ENCODE measurements around the gene UTS2.

Gene UTS2

DNA sequence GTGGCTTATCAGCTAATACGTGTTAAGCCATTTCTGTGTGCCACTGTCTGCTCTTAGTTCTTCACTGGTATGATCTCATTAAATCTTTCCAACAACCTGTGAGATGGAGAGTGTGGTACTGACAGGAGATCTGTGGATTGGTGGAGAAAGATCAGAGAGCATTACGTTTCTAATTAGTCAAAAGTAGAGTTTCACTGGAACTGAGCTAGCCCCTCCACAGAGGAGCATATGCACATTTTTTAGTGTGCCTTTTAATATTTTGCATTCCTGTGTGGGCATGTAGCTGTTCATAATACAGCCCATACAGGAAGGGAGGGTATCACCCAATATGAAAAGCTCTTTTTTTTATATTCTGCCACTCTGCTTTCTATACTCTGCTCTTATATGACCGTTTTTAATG is 31.6 kb downstream of the UTS2 start:
- DNase-seq (ENCODE audit: low read depth) = no peak
- TF ChIP-seq, protein P1, sequence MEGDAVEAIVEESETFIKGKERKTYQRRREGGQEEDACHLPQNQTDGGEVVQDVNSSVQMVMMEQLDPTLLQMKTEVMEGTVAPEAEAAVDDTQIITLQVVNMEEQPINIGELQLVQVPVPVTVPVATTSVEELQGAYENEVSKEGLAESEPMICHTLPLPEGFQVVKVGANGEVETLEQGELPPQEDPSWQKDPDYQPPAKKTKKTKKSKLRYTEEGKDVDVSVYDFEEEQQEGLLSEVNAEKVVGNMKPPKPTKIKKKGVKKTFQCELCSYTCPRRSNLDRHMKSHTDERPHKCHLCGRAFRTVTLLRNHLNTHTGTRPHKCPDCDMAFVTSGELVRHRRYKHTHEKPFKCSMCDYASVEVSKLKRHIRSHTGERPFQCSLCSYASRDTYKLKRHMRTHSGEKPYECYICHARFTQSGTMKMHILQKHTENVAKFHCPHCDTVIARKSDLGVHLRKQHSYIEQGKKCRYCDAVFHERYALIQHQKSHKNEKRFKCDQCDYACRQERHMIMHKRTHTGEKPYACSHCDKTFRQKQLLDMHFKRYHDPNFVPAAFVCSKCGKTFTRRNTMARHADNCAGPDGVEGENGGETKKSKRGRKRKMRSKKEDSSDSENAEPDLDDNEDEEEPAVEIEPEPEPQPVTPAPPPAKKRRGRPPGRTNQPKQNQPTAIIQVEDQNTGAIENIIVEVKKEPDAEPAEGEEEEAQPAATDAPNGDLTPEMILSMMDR (conservative IDR thresholded peaks at IDR 0.05; ENCODE audit: low read depth, low read length) = no peak
- H3K4me3 ChIP-seq (ENCODE audit: low read depth, low read length) = no peak overlapping the region

DNA sequence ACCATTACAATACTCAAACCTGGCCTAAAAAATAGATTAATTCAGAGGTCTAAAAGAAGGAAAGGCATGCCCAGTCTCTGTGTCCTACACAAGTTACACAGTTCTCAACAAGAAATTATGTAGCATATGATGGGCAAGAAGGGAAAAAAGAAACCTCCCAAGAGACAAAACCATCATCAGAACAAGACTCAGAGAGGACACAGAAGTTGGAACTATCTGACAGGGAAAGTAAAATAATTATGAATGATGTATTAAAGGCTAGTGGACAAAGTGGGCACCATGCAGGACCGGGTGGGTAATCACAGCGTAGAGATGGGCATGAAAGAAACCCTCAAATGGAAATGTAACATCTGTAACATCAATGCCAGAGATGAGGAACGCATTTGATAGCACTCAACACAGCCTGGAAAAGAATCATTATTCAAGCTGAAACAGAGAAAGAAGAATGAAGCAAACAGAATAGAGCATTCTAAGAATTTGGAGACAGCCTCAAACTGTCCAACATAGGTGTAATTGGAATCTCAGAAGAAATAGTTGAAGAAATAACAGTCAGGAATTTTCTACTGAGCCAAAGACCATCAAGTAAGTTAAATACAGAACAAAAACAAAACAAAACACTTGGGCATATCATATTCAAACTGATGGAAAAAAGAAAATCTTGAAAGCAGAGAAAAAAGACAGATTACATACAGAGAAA is 39.0 kb downstream of the UTS2 start:
- H3K4me3 ChIP-seq (ENCODE audit: low read depth, low read length) = no peak overlapping the region
- TF ChIP-seq, protein P1 (conservative IDR thresholded peaks at IDR 0.05; ENCODE audit: low read depth, low read length) = no peak
- no peak for DNase-seq (ENCODE audit: low read depth)

DNA sequence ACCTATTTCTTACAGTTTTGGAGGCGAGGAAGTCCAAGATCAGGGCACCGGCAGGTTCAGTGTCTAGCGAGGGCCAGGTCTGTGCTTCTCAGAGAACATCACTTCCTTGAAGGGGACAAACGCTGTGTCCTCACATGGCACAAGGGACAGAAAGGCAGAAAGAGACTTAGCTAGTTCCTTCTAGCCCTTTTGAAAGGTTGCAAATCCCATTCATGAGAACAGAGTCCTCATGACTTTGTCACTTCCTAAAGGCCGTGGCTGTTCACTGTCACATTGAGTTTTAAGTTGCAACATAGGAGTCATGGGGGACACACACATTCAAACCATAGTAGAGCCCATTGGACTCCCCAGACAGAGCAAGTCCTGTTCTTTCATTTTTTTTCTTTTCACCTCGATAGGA is 41.4 kb downstream of the UTS2 start:
- TF ChIP-seq, protein P1 (conservative IDR thresholded peaks at IDR 0.05; ENCODE audit: low read depth, low read length) = no peak
- H3K4me3 ChIP-seq (ENCODE audit: low read depth, low read length) = no peak overlapping the region
- DNase-seq (ENCODE audit: low read depth) = no peak

DNA sequence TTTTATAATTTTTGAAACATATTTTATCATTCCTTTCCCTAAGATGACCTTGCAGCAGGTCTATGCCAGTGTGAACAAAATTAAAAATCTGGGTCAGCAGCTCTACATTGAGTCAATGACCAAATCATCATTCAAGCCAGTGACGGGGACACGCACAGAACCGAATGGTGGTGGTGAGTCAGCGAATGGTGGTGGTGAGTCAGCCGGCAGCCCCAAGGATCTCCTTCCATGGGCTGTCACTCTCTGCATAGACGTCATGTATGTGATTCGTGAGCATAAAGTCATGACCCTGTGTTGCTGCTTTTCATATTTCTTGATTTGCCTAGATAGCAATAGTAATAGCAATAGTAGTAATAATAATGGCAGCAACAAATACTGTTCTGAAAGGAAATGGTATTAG is 42.5 kb downstream of the UTS2 start:
- TF ChIP-seq, protein P1 (conservative IDR thresholded peaks at IDR 0.05; ENCODE audit: low read depth, low read length) = no peak

DNA sequence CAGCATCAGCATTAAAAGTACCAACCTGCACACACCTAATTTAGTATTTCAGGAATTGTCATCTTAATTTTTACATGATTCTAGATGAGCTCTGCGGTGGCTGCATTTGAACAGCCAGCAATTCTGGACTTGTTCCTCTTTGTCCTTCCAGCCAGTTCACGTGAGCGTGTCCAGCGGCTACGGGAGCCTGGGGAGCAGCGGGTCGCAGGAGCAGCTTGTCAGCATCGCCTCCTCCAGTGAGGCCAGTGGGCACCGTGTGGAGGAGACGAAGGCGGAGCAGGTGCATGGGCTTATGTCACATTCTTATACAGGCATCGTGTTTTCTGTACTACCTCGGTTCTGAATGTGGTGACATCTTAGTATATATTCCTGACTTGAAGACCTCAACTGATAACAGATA is 43.1 kb downstream of the UTS2 start:
- TF ChIP-seq, protein P1 (conservative IDR thresholded peaks at IDR 0.05; ENCODE audit: low read depth, low read length) = no peak

More for the DNA sequence above, 42.5 kb downstream of the UTS2 start:
- peak; percentile 91 for DNase-seq (ENCODE audit: low read depth)
- H3K4me3 ChIP-seq (ENCODE audit: low read depth, low read length) = no peak overlapping the region

DNA sequence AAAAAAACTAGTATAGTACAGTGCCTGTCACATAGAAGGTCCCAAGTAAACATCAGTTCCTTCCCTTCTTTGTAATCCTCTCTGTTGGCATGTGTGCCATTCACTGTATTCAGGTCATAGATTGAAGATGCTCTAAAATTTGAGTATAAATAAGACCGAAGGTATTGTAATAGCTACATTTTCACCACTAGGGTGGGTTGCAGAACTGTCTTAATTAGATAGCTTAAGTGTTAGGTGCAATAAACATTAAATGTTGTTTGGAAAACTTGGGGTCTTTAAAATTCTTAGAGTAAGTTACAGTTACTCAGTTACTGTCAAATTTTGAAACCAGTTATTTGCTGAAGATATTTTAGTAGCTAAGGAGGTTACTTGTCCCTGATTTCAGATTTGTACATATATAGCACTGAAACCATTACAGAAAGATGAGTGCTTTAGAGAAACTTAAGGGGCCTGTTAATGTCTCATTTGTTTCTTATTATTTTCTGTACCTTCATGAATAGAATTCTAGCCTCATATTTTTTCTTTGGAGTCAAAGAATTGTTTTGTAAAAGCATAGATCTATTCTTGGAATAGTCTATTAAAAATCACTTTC is 44.5 kb downstream of the UTS2 start:
- H3K4me3 ChIP-seq (ENCODE audit: low read depth, low read length) = no peak overlapping the region
- TF ChIP-seq, protein P1 (conservative IDR thresholded peaks at IDR 0.05; ENCODE audit: low read depth, low read length) = peak; percentile 57
- DNase-seq (ENCODE audit: low read depth) = peak; percentile 72

More for the DNA sequence above, 43.1 kb downstream of the UTS2 start:
- H3K4me3 ChIP-seq (ENCODE audit: low read depth, low read length) = no peak overlapping the region
- no peak for DNase-seq (ENCODE audit: low read depth)

DNA sequence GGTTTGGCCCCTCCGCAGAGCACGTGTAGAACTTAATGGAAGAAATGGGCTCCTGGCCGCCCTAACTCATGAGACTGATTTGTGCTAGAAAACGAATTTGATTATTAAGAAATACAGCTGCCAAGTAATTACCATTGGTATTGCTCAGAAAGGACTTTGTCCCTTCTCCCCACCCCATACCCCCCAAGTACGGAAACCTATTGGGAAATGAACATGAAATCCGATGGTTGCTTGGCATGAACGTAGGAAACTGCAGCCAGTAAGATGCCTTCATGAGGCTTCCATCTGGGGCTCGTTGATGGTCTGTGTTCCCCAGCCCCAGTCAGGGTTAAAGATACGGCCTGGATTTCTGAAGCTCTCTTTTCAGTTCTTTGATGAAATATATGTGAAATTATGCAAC is 47.4 kb downstream of the UTS2 start:
- TF ChIP-seq, protein P1 (conservative IDR thresholded peaks at IDR 0.05; ENCODE audit: low read depth, low read length) = no peak
- no peak overlapping the region for H3K4me3 ChIP-seq (ENCODE audit: low read depth, low read length)
- DNase-seq (ENCODE audit: low read depth) = no peak

All from choroid plexus epithelial cell (primary cell).